ENCODE results near the gene ULK4. TPM values are rescaled to one million over a fixed set of nuclear protein-coding genes. Genes with fewer than 3 reads are reported as not detected.

ULK4 gene
- total RNA-seq, 1 experiment from 2014 or later = 6.3 TPM

GRCh38 chr3:41237907-41238306, 724.0 kb downstream of the ULK4 start (continued):
- TF ChIP-seq, protein P1, sequence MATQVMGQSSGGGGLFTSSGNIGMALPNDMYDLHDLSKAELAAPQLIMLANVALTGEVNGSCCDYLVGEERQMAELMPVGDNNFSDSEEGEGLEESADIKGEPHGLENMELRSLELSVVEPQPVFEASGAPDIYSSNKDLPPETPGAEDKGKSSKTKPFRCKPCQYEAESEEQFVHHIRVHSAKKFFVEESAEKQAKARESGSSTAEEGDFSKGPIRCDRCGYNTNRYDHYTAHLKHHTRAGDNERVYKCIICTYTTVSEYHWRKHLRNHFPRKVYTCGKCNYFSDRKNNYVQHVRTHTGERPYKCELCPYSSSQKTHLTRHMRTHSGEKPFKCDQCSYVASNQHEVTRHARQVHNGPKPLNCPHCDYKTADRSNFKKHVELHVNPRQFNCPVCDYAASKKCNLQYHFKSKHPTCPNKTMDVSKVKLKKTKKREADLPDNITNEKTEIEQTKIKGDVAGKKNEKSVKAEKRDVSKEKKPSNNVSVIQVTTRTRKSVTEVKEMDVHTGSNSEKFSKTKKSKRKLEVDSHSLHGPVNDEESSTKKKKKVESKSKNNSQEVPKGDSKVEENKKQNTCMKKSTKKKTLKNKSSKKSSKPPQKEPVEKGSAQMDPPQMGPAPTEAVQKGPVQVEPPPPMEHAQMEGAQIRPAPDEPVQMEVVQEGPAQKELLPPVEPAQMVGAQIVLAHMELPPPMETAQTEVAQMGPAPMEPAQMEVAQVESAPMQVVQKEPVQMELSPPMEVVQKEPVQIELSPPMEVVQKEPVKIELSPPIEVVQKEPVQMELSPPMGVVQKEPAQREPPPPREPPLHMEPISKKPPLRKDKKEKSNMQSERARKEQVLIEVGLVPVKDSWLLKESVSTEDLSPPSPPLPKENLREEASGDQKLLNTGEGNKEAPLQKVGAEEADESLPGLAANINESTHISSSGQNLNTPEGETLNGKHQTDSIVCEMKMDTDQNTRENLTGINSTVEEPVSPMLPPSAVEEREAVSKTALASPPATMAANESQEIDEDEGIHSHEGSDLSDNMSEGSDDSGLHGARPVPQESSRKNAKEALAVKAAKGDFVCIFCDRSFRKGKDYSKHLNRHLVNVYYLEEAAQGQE (IDR thresholded peaks at IDR 0.05; ENCODE audit: low read depth) = no peak
- no peak for TF ChIP-seq YY1 (IDR thresholded peaks at IDR 0.05; ENCODE audit: extremely low read depth, insufficient replicate concordance, low read depth, low read length)

- Histone ChIP-seq H3K79me2 (ENCODE audit: insufficient read depth, low read length) (no peaks in the 10 kb centered on the region; the same call in 1 of the 2 replicates), H3K36me3 (ENCODE audit: control insufficient read depth in 1 of 2, insufficient read depth in 2 of 2, low read length in 2 of 2) (peaks cover 54 to 73% of the 10 kb centered on the region in 2 experiments), H3K9me2 (ENCODE audit: insufficient read depth) (no peaks in the 10 kb centered on the region), H3K4me2 (ENCODE audit: low read length) (no peak overlapping the region), H3K4me1 (ENCODE audit: control insufficient read depth in 1 of 2, insufficient read depth in 2 of 2, low read length in 2 of 2) (no peaks in the 10 kb centered on the region), H3K9me3 (ENCODE audit: control insufficient read depth in 1 of 2, insufficient read depth in 1 of 2, low read depth in 1 of 2, low read length in 2 of 2) (no peaks in the 10 kb centered on the region), H3K4me3 (replicated peaks in 1 of 2; ENCODE audit: low read depth in 1 of 2, low read length in 2 of 2) (no peak overlapping the region), H3K9ac (ENCODE audit: low read length) (no peak overlapping the region), H4K20me1 (ENCODE audit: insufficient read depth) (no peaks in the 10 kb centered on the region), H3K27ac (ENCODE audit: low read depth, low read length) (no peak overlapping the region), H2AFZ (ENCODE audit: low read depth, low read length, poor library complexity, severe bottlenecking) (no peak overlapping the region), H3K27me3 (ENCODE audit: insufficient read depth, low read length) (no peaks in the 10 kb centered on the region)
- intact Hi-C loops (cut with micrococcal nuclease) = no loop called here
- RAD21 ChIA-PET (ENCODE audit: low non-redundant PET in 1 of 2, low total read pairs in 2 of 2, uncharacterized antibody in 2 of 2, unreplicated experiment in 2 of 2) = no interaction called here
- BruUV-seq (replicated peaks) = no TSS peak
- DNase-seq (ENCODE audit: low read depth, low spot score) (no peak), ATAC-seq (no peak)
- CTCF ChIA-PET = no interaction called here
- TF ChIP-seq CEBPB (IDR thresholded peaks at IDR 0.05; ENCODE audit: low read depth) (no peak), SP1 (IDR thresholded peaks at IDR 0.05; ENCODE audit: low read depth) (no peak), FOSL1 (IDR thresholded peaks at IDR 0.05; ENCODE audit: low read depth) (no peak)
- POLR2A ChIA-PET = no interaction called here
Measured at GRCh38 chr3:41236228-41236627, 725.7 kb downstream of the ULK4 start.
